CD4-positive, alpha-beta T cell treated with Interleukin-21 for 1 hour (primary cell): ENCODE measurements around the gene NUAK2.
"Not testable (repeated sequence)": the region's sequence is repeated elsewhere in the genome, so short reads cannot be mapped to it uniquely, and the experiment has no call there.

Experiments
- DNase-seq: peaks from one replicate; pipeline ENCODE4 v3.0.0-alpha.2; 2020

NUAK2 gene

GRCh38 chr1:205321162-205321958, at the start of gene NUAK2:
TSS of gene NUAK2 (minus strand) at chr1:205321745. CDS start at chr1:205321628, 117 bp downstream.
- DNase-seq, result peak; percentile 88

DNA sequence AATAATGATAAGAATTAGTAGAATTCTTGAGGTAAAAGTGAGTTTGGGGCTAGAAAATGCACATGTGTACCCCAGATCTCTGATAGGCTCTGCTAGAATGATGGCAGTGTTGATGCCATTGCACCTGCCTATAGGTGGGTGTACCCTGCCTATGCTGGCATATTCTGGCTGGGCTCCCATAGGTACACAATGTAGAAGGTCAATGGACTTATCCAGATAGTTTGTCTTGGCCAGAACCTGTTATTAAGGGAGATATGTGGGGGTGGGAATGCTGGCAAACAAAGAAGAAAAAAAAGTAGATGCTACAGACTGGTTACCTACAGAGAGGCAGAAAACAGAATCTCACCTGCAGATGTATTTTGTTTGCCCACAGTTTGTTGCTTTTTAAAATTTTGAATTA, 49.2 kb upstream of the NUAK2 start:
- DNase-seq, result no peak

GRCh38 chr1:205369701-205370123, 48.2 kb upstream of the NUAK2 start:
- no peak for DNase-seq

DNA sequence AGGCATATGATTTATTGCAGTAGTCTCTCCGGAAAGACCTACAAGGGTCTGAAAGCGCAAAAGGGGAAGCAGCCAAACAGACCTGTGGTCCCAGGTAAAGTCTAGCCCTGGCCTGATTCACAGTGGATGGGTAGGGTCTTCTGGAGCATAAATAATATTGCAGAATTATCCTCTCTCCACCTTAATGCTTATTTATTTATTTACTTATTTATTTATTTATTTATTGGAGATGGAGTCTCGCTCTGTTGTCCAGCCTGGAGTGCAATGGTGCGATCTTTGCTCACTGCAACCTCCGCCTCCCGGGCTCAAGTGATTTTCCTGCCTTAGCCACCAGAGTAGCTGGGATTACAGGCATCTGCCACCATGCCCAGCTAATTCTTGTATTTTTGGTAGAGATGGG, 46.9 kb upstream of the NUAK2 start:
- no peak for DNase-seq

DNA sequence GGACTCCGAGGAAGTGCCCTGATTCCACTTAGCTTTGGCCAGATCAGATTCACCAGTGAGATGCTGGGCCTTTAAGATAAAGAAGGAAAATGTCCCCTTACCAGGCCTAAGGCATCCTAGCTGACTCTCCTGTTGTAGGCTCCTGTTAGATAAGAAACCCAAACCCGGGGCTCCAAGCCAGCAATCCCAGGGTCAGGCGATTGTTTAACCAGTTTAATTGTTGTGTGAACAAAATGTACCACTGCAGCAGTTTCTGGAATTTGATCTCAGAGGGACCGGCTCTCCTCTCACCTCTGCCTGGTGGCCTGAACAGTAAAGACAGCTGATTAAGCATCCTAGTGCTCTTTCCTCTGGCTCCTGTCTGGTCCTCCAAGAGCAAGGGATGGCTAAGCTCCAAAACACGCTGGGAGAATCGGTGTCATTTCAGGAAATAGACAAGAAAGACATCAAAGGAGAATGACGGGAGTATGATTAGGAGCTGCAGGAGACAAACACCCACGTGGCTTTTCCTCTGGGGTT, 44.5 kb upstream of the NUAK2 start:
- no peak for DNase-seq

- not testable (repeated sequence) for DNase-seq
Observed at GRCh38 chr1:205365086-205365485, 43.5 kb upstream of the NUAK2 start.

- no peak for DNase-seq
Observed at GRCh38 chr1:205360891-205361290, 39.3 kb upstream of the NUAK2 start.

GRCh38 chr1:205359771-205360565, 38.4 kb upstream of the NUAK2 start:
- no peak for DNase-seq

GRCh38 chr1:205358579-205358978, 37.0 kb upstream of the NUAK2 start:
- DNase-seq, result no peak

DNA sequence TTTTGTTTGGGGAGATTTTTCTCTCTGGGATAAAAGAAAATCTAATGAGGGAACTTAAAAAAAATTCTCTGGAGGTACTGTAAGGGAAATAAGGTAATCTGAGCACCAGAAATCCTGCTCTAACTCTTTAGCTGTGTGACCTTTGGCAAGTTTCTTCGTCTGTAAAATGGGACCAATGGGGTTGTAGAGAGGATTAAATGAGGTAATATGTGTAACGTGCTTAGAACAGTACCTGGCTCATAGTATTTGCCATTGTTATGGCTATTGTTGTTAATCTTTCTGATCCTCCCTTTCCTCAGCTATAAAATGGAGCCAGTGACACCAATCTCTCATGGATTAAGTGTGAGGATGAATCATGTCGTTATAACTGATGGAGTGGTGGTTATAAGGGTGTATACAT, 36.0 kb upstream of the NUAK2 start:
- no peak for DNase-seq

DNA sequence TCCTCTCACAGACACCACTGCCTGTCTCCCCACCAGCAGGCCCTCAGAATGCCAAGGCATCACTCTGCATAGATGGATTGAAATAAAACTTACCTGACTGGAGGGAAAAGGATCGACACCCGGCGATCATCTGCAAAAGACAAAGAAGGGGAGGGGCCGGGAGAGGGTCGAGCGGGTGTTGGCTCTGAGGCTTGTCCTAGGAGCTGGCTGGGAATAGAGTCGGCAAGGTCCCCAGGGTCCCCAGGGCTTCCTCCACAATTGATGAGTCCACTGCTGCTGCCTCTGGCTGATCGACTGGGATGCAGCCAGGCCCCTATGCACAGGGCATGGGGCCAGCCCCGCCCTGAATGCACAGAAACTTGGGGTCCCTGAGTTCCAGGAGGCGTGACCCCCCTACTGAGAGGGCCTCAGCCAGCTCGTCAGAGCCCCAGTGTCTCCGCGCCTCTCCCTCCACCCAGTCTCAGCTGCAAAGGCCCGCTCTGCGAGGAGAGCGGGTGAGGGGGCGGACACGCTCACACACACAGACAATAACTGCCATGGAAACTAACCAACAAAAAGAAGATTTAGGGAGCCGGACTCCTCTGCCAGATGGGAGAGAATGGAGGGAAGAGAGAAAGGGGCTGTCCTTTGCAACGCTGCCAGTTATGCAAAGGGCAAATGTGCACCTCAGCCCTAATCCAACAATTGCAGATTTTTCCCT, 35.0 kb upstream of the NUAK2 start, which contains the start of gene KLHDC8A:
Gene KLHDC8A (minus strand): TSS at position 483 of the 700 bp plus-strand sequence. CDS start 13,318 bp downstream, outside the sequence.
- DNase-seq, result no peak

DNA sequence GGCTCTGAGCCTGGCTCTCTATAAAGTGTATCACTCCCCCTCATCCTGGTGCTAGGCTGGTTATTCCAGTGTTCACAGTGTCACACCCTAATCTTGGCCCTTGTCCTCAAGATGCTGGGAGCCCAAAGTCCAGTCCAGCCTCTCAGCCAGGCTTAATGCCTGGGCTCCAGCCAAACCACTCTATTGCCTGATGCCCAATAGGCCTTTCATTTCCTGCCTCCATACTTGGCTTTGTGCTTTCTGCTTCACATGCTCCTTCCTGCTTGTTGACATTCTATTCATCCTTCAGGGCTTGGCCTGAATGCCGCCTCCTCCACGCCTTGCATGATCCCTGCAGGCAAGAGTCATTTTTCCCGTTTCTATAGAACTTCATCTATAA, 33.5 kb upstream of the NUAK2 start:
- DNase-seq, result no peak

DNA sequence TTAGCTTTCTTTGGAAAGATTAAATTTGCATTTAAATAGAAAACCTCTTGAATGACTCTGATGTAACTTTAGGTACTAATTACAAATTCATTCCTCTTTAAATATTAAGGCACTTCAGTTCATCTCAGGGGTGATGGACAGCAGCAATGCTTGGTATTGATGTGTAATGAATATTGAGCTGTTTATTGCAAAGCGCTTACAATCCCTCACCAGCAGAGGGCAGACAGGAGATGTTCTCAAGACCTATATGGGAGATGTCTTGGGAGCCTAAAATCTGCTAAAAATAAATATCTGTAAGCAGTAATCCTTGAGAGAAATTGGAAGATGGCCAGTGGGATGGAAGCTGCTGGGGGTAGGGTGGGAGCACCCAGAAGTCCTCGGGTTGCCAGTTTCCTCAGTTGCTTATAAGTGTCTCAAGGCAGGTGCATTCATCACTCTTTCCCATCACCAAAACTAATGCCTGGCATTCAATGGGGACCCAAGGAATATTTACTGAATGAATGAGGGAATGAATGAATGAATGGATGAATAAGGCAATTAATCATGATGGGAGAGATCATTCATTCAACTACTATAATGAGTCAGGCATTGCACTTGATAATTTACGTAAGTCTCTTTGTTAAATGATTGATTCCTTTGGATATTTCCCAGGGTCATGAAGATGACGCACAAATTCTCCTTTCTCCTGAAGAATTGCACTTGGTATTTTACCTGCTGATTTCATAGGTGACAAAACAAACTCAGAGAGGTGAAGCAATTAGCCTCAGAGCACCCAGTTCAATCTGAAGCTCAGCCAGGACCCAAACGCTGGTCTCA, 32.9 kb upstream of the NUAK2 start:
- peak; percentile 69 for DNase-seq

GRCh38 chr1:205353612-205354011, 32.1 kb upstream of the NUAK2 start:
- DNase-seq, result no peak

DNA sequence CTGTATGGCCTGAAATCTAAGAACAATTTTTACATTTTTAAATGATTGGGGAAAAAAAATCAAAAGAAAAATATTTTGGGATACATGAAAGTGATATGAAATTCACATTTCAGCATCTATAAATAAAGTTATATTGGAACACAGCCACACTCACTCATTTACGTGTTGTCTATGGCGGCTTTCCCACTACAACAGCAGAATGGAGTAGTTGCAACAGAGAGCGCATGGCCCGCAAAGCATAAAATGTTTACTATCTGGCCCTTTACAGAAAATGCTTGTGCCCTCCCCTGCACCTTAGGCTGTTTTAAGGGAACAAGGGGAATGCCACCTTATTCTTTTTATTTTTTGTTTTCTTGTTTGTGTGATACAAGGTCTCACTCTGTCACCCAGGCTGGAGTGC, 31.6 kb upstream of the NUAK2 start:
- DNase-seq, result no peak

GRCh38 chr1:205351984-205352713, 30.6 kb upstream of the NUAK2 start:
- no peak for DNase-seq

DNA sequence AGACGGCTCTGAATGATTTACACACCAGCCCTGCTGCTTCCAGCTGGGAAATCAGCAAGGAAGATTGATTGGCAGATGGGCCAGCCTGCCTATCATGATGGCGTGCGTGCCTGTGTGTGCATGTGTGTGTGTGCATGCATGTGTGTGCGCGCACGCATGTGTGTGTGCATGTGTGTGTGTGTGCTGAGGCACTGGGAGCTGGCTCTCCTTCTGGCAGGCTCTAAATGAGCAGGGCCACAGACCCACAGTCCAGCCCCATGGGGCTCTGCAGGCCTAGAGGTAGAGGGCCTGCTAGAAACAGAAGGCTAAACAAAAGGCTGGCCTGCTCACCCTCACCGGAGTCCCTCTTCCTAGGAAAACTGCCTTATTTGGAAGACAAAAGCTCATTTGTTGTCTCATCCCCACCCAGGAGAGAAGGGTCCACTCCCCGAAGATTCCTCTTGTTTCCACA, 29.2 kb upstream of the NUAK2 start:
- DNase-seq, result no peak

DNA sequence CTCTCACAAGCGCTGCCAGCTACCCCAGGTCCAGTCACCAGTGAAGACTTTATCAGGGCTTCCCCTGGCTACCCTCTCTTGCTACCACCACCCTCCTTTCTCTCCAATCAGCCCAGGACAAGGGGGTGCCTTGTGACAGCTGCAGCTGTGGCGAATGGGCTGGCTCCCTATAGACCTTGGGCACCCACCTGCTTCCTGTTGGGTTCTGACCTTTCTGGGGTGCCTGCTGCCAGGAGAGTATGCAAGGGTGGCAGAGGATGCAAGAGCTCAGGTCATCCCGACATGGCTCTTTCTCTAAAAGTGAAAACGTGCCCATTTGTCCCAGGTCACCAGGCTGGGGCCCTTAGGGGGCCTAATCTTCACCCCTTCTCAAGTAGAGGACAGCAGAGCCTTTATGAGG, 28.6 kb upstream of the NUAK2 start:
- DNase-seq, result no peak

- no peak for DNase-seq
Observed at GRCh38 chr1:205348554-205349487, 27.3 kb upstream of the NUAK2 start.

- no peak for DNase-seq
Observed at GRCh38 chr1:205346956-205347574, 25.5 kb upstream of the NUAK2 start.
